Kidney (tissue), 14 donors: ENCODE data around the gene ZC3H12C. TPM values are rescaled to one million over a fixed set of nuclear protein-coding genes. Genes with fewer than 3 reads are reported as not detected.

Source experiments
- DNase-seq, 5 donors: peaks; one replicate each; pipeline ENCODE4 v3.0.0-alpha.2; 2013 to 2020
- FAIRE-seq: peaks from 2 replicates; lab custom pipeline; 2012; peaks lifted over from hg19 to GRCh38; lab: Jason Lieb, UNC
- H3K27ac ChIP-seq, 2 donors: one replicate each; pipeline ENCODE4 v1.7.0; 2013; ENCODE audit warnings: low read depth in 2 of 2, low read length in 2 of 2, inconsistent platforms in 1 of 2
- H3K27me3 ChIP-seq: one replicate; pipeline ENCODE4 v1.7.1; 2013; ENCODE audit warnings: low read length, inconsistent platforms; ENCODE audit not compliant: control insufficient read depth, insufficient read depth
- H3K36me3 ChIP-seq, 3 donors: one replicate each; pipeline versions ENCODE4 v1.7.0 to v1.7.1; 2013; ENCODE audit warnings: low read length in 3 of 3, control low read depth in 1 of 3, inconsistent platforms in 1 of 3; ENCODE audit not compliant: insufficient read depth in 3 of 3, control insufficient read depth in 2 of 3
- H3K4me1 ChIP-seq, 3 donors: one replicate each; pipeline versions ENCODE4 v1.7.0 to v1.7.1; 2013; ENCODE audit warnings: low read length in 3 of 3, inconsistent platforms in 1 of 3, low read depth in 1 of 3; ENCODE audit not compliant: control insufficient read depth in 2 of 3, insufficient read depth in 2 of 3
- H3K4me3 ChIP-seq, 3 donors: one replicate each; pipeline versions ENCODE4 v1.7.0 to v1.8.1; 2013; ENCODE audit warnings: low read length in 3 of 3, control low read depth in 1 of 3, inconsistent platforms in 1 of 3
- H3K9ac ChIP-seq, 3 donors: one replicate each; pipeline versions ENCODE4 v1.7.0 to v1.7.1; 2013; ENCODE audit warnings: low read length in 3 of 3, control low read depth in 1 of 3, inconsistent platforms in 1 of 3
- H3K9me3 ChIP-seq, 3 donors: one replicate each; pipeline versions ENCODE4 v1.7.0 to v1.7.1; 2013; ENCODE audit warnings: low read length in 3 of 3, control low read depth in 1 of 3, inconsistent platforms in 1 of 3; ENCODE audit not compliant: control insufficient read depth in 2 of 3, insufficient read depth in 1 of 3
- intact Hi-C: fragments of 100-400 bp; cut with DNase I; formaldehyde crosslinking; loops from one replicate; pipeline ENCODE4 v1.11.1; 2022
- polyA plus RNA-seq: library from polyadenylated mRNA; stranded (reverse); fragments of 350-450 nt; fragmentation: Illumina TruSeq; extraction: RNeasy Lipid Tissue Mini Kit (QIAGEN cat#74804); gene quantifications from one replicate; pipeline ENCODE4 v1.2.3, GENCODE V29; 2014; ENCODE audit warnings: low read depth, low replicate concordance; ENCODE audit not compliant: insufficient read depth
- total RNA-seq: library from RNA; stranded (reverse); fragmentation: NEBNext Ultra II Directional; extraction: Animal tissue kit (Norgen Biotek cat#: 25700); gene quantifications from one replicate; pipeline ENCODE4 v1.2.1, GENCODE V29; 2021
- TF ChIP-seq, protein P1 (sequence below): IDR thresholded peaks from 3 replicates; pipeline ENCODE4 v1.5.1; 2012; ENCODE audit warnings: mild to moderate bottlenecking, moderate library complexity, borderline replicate concordance; ENCODE audit not compliant: insufficient read depth; ENCODE audit errors: extremely low read depth
- donor health status: control.
- donor health status: control.
- donor health status: control.
- donor health status: control.
- donor health status: control.
- donor health status: DM: yes; HTN: yes; CAD: no.
- donor health status: Normal renal cell carcinoma (clear cell type).

Gene ZC3H12C
- total and polyA plus RNA-seq, 2 donors from 2014 or later, result 2.3 to 14.3 TPM

DNA sequence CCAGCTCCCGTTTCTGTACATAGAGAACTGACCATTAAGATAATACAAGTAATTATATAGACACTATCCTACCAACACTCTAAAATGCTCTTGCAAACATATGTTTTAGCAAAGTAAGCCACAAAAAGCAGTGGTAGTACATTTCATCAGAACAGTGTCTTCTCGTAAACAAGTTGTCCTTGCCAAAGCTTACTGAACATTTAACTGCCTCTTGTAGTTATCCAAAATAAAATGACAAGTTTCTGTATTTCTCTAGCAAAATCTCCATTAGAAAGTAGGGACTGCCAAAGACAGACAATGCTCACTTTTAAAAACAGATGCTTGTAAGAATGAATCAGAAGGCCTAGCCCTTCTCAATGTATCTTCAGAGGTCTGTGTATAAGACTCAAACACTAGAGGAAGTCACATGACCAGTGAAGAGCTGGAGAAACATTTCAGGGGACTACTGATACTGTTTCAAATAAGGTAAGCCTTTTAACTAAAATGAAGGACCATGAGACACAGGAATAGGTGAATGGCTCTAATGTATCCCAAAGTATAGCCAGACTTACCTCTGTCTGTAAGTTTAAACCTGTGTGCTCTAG lies 7.8 kb upstream of the ZC3H12C start:
- no peak overlapping the region for H3K4me3 ChIP-seq
- H3K4me1 ChIP-seq, result no peaks in the 10 kb centered on the region
- FAIRE-seq (no peak), DNase-seq (no peak)
- no peaks in the 10 kb centered on the region for H3K36me3 ChIP-seq
- H3K27ac ChIP-seq, result no peak overlapping the region
- no peaks in the 10 kb centered on the region for H3K27me3 ChIP-seq
- no peak overlapping the region for H3K9ac ChIP-seq
- no peaks in the 10 kb centered on the region for H3K9me3 ChIP-seq
- intact Hi-C loops, result no loop called here
- TF ChIP-seq, protein P1, sequence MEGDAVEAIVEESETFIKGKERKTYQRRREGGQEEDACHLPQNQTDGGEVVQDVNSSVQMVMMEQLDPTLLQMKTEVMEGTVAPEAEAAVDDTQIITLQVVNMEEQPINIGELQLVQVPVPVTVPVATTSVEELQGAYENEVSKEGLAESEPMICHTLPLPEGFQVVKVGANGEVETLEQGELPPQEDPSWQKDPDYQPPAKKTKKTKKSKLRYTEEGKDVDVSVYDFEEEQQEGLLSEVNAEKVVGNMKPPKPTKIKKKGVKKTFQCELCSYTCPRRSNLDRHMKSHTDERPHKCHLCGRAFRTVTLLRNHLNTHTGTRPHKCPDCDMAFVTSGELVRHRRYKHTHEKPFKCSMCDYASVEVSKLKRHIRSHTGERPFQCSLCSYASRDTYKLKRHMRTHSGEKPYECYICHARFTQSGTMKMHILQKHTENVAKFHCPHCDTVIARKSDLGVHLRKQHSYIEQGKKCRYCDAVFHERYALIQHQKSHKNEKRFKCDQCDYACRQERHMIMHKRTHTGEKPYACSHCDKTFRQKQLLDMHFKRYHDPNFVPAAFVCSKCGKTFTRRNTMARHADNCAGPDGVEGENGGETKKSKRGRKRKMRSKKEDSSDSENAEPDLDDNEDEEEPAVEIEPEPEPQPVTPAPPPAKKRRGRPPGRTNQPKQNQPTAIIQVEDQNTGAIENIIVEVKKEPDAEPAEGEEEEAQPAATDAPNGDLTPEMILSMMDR, result no peak

DNA sequence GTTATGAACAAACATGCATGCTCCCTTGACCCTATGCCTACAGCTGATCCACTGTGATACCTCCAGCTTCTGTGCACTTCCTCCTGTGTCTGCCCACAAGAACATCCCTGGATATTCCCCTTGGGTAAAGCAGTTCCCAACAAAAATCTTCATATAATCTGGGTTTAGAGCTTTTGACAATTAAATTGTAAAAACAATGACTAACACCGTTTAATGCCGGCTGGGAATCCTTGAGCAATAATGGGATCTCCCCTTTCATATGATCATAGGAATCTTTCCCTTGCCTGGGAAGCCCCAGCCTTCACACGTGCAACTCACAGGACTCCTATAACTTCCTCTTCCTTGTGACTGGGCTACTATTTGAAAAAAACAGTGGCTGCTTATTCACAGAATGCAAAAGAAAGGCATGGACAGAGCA lies 6.3 kb upstream of the ZC3H12C start:
- Histone ChIP-seq H3K27me3 (no peaks in the 10 kb centered on the region), H3K27ac (no peak overlapping the region), H3K4me1 (no peaks in the 10 kb centered on the region), H3K9ac (no peak overlapping the region), H3K36me3 (no peaks in the 10 kb centered on the region), H3K4me3 (no peak overlapping the region), H3K9me3 (no peaks in the 10 kb centered on the region)
- intact Hi-C loops, result no loop called here
- no peak for DNase-seq
- TF ChIP-seq, protein P1, result no peak
- no peak for FAIRE-seq

DNA sequence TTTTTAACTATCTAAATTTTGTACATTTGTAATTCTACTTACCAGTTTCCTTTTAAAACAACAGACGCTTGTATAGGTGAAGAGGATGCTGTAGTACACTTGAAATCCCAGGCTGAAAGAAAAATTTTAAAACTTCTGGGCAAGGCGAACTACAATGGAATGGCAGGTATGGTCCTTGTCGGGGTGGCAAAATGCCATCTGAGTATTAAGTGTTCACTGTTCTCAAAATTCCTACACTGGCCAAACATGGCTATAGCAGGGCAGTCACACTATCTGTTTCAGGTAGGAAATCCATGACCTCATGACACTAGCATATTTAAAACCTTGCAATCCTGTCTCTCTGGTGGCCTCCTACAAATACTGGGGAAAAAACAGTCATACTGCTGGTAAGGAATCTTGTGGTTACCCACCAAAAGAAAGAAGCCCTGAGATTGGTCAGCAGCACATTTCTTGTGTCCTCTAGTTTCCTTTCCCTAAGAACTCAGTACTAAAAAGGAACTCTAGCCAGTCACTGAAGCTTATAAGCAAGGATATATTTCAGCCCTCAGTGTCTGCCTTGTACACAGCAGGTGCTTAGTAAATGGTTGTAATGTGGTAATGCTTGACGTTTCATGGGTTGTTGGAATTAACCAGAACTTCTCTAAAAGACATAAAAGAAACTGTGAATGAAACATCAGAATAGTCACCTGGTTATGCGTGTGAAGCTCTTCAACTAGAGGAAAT lies 5.2 kb upstream of the ZC3H12C start:
- DNase-seq (no peak), FAIRE-seq (no peak)
- Histone ChIP-seq H3K4me3 (no peak overlapping the region), H3K9me3 (no peaks in the 10 kb centered on the region), H3K4me1 (no peaks in the 10 kb centered on the region), H3K36me3 (no peaks in the 10 kb centered on the region), H3K9ac (no peak overlapping the region), H3K27me3 (no peaks in the 10 kb centered on the region), H3K27ac (no peak overlapping the region)
- TF ChIP-seq, protein P1, result no peak
- intact Hi-C loops, result no loop called here
